Liver (tissue), 9 donors: ENCODE data around the gene S100A4. TPM values are rescaled to one million over a fixed set of nuclear protein-coding genes. Genes with fewer than 3 reads are reported as not detected.
"Not testable (repeated sequence)": the region's sequence is repeated elsewhere in the genome, so short reads cannot be mapped to it uniquely, and the experiment has no call there.

Experiments used
- DNase-seq: peaks from one replicate; pipeline ENCODE4 v3.0.0-alpha.2; 2017; ENCODE audit warnings: low spot score
- H3K27ac ChIP-seq, 2 donors: one replicate each; pipeline ENCODE4 v1.7.0; 2013; ENCODE audit warnings: inconsistent platforms in 2 of 2, low read length in 2 of 2, control low read depth in 1 of 2, low read depth in 1 of 2, mild to moderate bottlenecking in 1 of 2
- H3K27me3 ChIP-seq, 4 donors: one replicate each; pipeline versions ENCODE4 v1.6.1 to v1.7.0; 2013; ENCODE audit warnings: low read length in 3 of 4, inconsistent platforms in 1 of 4, mild to moderate bottlenecking in 1 of 4, moderate library complexity in 1 of 4; ENCODE audit not compliant: control insufficient read depth in 4 of 4, insufficient read depth in 4 of 4
- H3K36me3 ChIP-seq, 4 donors: one replicate each; pipeline versions ENCODE4 v1.6.1 to v1.7.0; 2013; ENCODE audit warnings: low read length in 3 of 4, mild to moderate bottlenecking in 3 of 4, low read depth in 1 of 4, moderate library complexity in 1 of 4; ENCODE audit not compliant: control insufficient read depth in 4 of 4, insufficient read depth in 3 of 4
- H3K4me1 ChIP-seq, 4 donors: one replicate each; pipeline versions ENCODE4 v1.6.1 to v1.7.0; 2013; ENCODE audit warnings: low read length in 3 of 4, mild to moderate bottlenecking in 3 of 4, moderate library complexity in 1 of 4; ENCODE audit not compliant: control insufficient read depth in 4 of 4, insufficient read depth in 4 of 4
- H3K4me3 ChIP-seq, 3 donors: one replicate each; pipeline versions ENCODE4 v1.6.1 to v1.7.0; 2013; ENCODE audit warnings: low read length in 3 of 3, control low read depth in 1 of 3, low read depth in 1 of 3, mild to moderate bottlenecking in 1 of 3
- H3K9ac ChIP-seq, 2 donors: one replicate each; pipeline ENCODE4 v1.7.0; 2013; ENCODE audit warnings: low read length in 2 of 2, mild to moderate bottlenecking in 2 of 2, moderate library complexity in 2 of 2, control low read depth in 1 of 2, low read depth in 1 of 2
- H3K9me3 ChIP-seq, 4 donors: one replicate each; pipeline versions ENCODE4 v1.6.1 to v1.7.0; 2013; ENCODE audit warnings: low read length in 3 of 4; ENCODE audit not compliant: control insufficient read depth in 4 of 4
- ATF3 ChIP-seq: IDR thresholded peaks from 2 replicates; pipeline ENCODE4 v1.6.1; 2016; ENCODE audit warnings: antibody characterized with exemption
- CTCF ChIP-seq: fragments of 150-350 bp; IDR thresholded peaks from 2 replicates; pipeline ENCODE4 v1.5.1; 2017; ENCODE audit warnings: improper control_type of control experiment, low read depth, low read length; ENCODE audit not compliant: missing input control
- EGR1 ChIP-seq, 2 donors: IDR thresholded peaks; 2 replicates each; pipeline ENCODE4 v1.6.1; 2016 to 2018; ENCODE audit warnings: antibody characterized with exemption in 2 of 2, low read depth in 2 of 2
- FOXA1 ChIP-seq: IDR thresholded peaks from 2 replicates; pipeline ENCODE4 v1.6.1; 2016; ENCODE audit warnings: antibody characterized with exemption
- FOXA2 ChIP-seq: IDR thresholded peaks from 2 replicates; pipeline ENCODE4 v1.6.1; 2016; ENCODE audit warnings: antibody characterized with exemption
- GABPA ChIP-seq, 2 donors: IDR thresholded peaks in 1 of 2; conservative IDR thresholded peaks in 1 of 2; 2 replicates each; pipeline ENCODE4 v1.6.1; 2016; ENCODE audit warnings: antibody characterized with exemption in 2 of 2, mild to moderate bottlenecking in 1 of 2, moderate library complexity in 1 of 2
- HNF4A ChIP-seq, 2 donors: conservative IDR thresholded peaks; 2 replicates each; pipeline ENCODE4 v1.6.1; 2016; ENCODE audit warnings: antibody characterized with exemption in 2 of 2, mild to moderate bottlenecking in 2 of 2
- HNF4G ChIP-seq: IDR thresholded peaks from 2 replicates; pipeline ENCODE4 v1.6.1; 2016; ENCODE audit warnings: antibody characterized with exemption
- JUND ChIP-seq, 2 donors: IDR thresholded peaks; 2 replicates each; pipeline ENCODE4 v1.6.1; 2016; ENCODE audit warnings: antibody characterized with exemption in 2 of 2
- MAX ChIP-seq: IDR thresholded peaks from 2 replicates; pipeline ENCODE4 v1.6.1; 2016; ENCODE audit warnings: antibody characterized with exemption
- NR2F2 ChIP-seq: IDR thresholded peaks from 2 replicates; pipeline ENCODE4 v1.6.1; 2016; ENCODE audit warnings: antibody characterized with exemption
- RAD21 ChIP-seq, 2 donors: IDR thresholded peaks; 2 replicates each; pipeline ENCODE4 v1.6.1; 2016; ENCODE audit warnings: antibody characterized with exemption in 2 of 2, mild to moderate bottlenecking in 2 of 2
- REST ChIP-seq: IDR thresholded peaks from 2 replicates; pipeline ENCODE4 v1.6.1; 2016; ENCODE audit warnings: antibody characterized with exemption, mild to moderate bottlenecking
- RXRA ChIP-seq, 2 donors: IDR thresholded peaks; 2 replicates each; pipeline ENCODE4 v1.6.1; 2017 to 2018; ENCODE audit warnings: antibody characterized with exemption in 2 of 2, mild to moderate bottlenecking in 1 of 2
- SP1 ChIP-seq: IDR thresholded peaks from 2 replicates; pipeline ENCODE4 v1.6.1; 2018; ENCODE audit warnings: antibody characterized with exemption, mild to moderate bottlenecking
- TAF1 ChIP-seq: conservative IDR thresholded peaks from 2 replicates; pipeline ENCODE4 v1.6.1; 2016; ENCODE audit warnings: antibody characterized with exemption, mild to moderate bottlenecking
- YY1 ChIP-seq: IDR thresholded peaks from 2 replicates; pipeline ENCODE4 v1.6.1; 2016; ENCODE audit warnings: antibody characterized with exemption, mild to moderate bottlenecking
- ZBTB33 ChIP-seq: IDR thresholded peaks from 2 replicates; pipeline ENCODE4 v1.6.1; 2016; ENCODE audit warnings: antibody characterized with exemption
- WGBS: extraction: QIAGEN DNeasy Blood & Tissue Kit; methylation state at CpG from one replicate; pipeline ENCODE4 v1.1.7; 2013; 5-methylcytosine and 5-hydroxymethylcytosine counted together
- polyA plus RNA-seq, 2 donors: library from polyadenylated mRNA; stranded (reverse) in 1 of 2; unstranded in 1 of 2; fragments of 200-250 nt in 1 of 2; fragments of >200 nt in 1 of 2; fragmentation: Nextera tagmentation in 1 of 2; extraction: Ambion mirVana in 1 of 2; gene quantifications; one replicate each; pipeline versions ENCODE4 v1.2.1 to v1.2.3, GENCODE V29; 2013 to 2015
- total RNA-seq, 2 donors: library from RNA; depleted of rRNA; stranded (reverse); fragments of >200 nt; gene quantifications; one replicate each; pipeline ENCODE4 v1.2.3, GENCODE V29; 2014
- donor health status: healthy.
- donor health status: healthy.
- donor health status: healthy.
- donor health status: healthy.
- donor health status: healthy.

The S100A4 gene
- total and polyA plus RNA-seq, 4 donors, result 4.8 to 69.8 (median 16.7) TPM

- no peak for TF ChIP-seq ZBTB33
- TF ChIP-seq EGR1 (IDR thresholded peaks at IDR 0.05; ENCODE audit: low read depth in 2 of 2), result no peak
- TF ChIP-seq RAD21 (IDR thresholded peaks at IDR 0.05), result no peak
These were observed 24.7 kb downstream of the S100A4 start (continued) for GRCh38 chr1:153520818-153521476.

GRCh38 chr1:153520137-153520691, 25.4 kb downstream of the S100A4 start:
- not testable (repeated sequence) for H3K4me3 ChIP-seq, H3K9ac ChIP-seq, DNase-seq, H3K27me3 ChIP-seq, H3K27ac ChIP-seq, H3K36me3 ChIP-seq, H3K4me1 ChIP-seq, H3K9me3 ChIP-seq
- 73% methylated on average over 5 of the region's 5 CpGs for WGBS

- no peak overlapping the region for H3K27ac ChIP-seq
- H3K9ac ChIP-seq, result no peak overlapping the region
- no peaks in the 10 kb centered on the region for H3K9me3 ChIP-seq
- H3K4me3 ChIP-seq, result no peak overlapping the region
- DNase-seq, result no peak
- no peaks in the 10 kb centered on the region for H3K36me3 ChIP-seq
- TF ChIP-seq JUND (IDR thresholded peaks at IDR 0.05) (no peak), NR2F2 (no peak), RAD21 (IDR thresholded peaks at IDR 0.05) (no peak), FOXA2 (no peak), RXRA (IDR thresholded peaks at IDR 0.05) (no peak), EGR1 (IDR thresholded peaks at IDR 0.05; ENCODE audit: low read depth in 2 of 2) (no peak), ATF3 (no peak), REST (no peak), SP1 (no peak), MAX (no peak), HNF4G (no peak), FOXA1 (no peak), GABPA (IDR thresholded peaks at IDR 0.05 in 1 of 2, conservative IDR thresholded peaks at IDR 0.05 in 1 of 2) (no peak), YY1 (no peak), CTCF (no peak), TAF1 (no peak), HNF4A (conservative IDR thresholded peaks at IDR 0.05) (no peak), ZBTB33 (no peak)
- peaks cover 0 to 2% (median 0%) of the 10 kb centered on the region in 4 donors for H3K4me1 ChIP-seq
- 85% methylated on average over 3 of the region's 3 CpGs for WGBS
- H3K27me3 ChIP-seq, result no peaks in the 10 kb centered on the region
These were observed 26.4 kb downstream of the S100A4 start for GRCh38 chr1:153519242-153519641.
